Measurements from ENCODE around the gene DNAJC12.

GRCh38 chr10:67792653-67793052, 45.3 kb downstream of the DNAJC12 start:
- TF ChIP-seq CTCF (IDR thresholded peaks at IDR 0.05) (no peak), POLR2A (IDR thresholded peaks at IDR 0.05) (no peak)
